OCI-LY7 (cell line): ENCODE measurements around the gene JAK1. TPM values are rescaled to one million over a fixed set of nuclear protein-coding genes. Genes with fewer than 3 reads are reported as not detected.

Experiments used
- BruUV-seq: library from RNA; stranded (reverse); fragments of 400-500 nt; replicated peaks from 2 replicates; lab custom pipeline; 2021; lab: Mats Ljungman, UMichigan
- CTCF ChIA-PET: fragments of 300-600 bp; sonication (Branson Sonifier 250); formaldehyde crosslinking; loops from one replicate; lab custom pipeline; 2022; ENCODE audit warnings: antibody characterized with exemption; ENCODE audit not compliant: unreplicated experiment; lab: Charles Lee
- POLR2A ChIA-PET: fragments of 300-600 bp; sonication (Branson Sonifier 250); formaldehyde crosslinking; loops from one replicate; lab custom pipeline; 2022; ENCODE audit warnings: antibody characterized with exemption; lab: Charles Lee
- DNase-seq: peaks from one replicate; pipeline ENCODE4 v3.0.0-alpha.2; 2015; ENCODE audit warnings: low spot score
- H2AFZ ChIP-seq: fragments of 200-600 bp; sonication (generic), shearing (Covaris generic); 2 replicates; pipeline ENCODE4 v1.6.1; 2014; ENCODE audit warnings: mild to moderate bottlenecking, antibody characterized with exemption, low read length, moderate library complexity
- H3K27ac ChIP-seq: fragments of 200-600 bp; sonication (generic); 2 replicates; pipeline ENCODE4 v1.5.1; 2014; ENCODE audit warnings: mixed run types, low read depth, mild to moderate bottlenecking, moderate library complexity, low read length, inconsistent platforms; ENCODE audit not compliant: poor library complexity, severe bottlenecking
- H3K36me3 ChIP-seq: fragments of 200-600 bp; sonication (generic); 2 replicates; pipeline ENCODE4 v1.6.1; 2014; ENCODE audit warnings: mild to moderate bottlenecking, antibody characterized with exemption, low read length, moderate library complexity, mixed read lengths; ENCODE audit not compliant: insufficient read depth
- H3K4me1 ChIP-seq: fragments of 200-600 bp; sonication (generic); 2 replicates; pipeline ENCODE4 v1.5.1; 2014; ENCODE audit warnings: mild to moderate bottlenecking, low read length; ENCODE audit not compliant: insufficient read depth, poor library complexity, severe bottlenecking
- H3K4me2 ChIP-seq: fragments of 200-600 bp; sonication (generic); 2 replicates; pipeline ENCODE4 v1.6.1; 2014; ENCODE audit warnings: mild to moderate bottlenecking, low read length
- H3K4me3 ChIP-seq: fragments of 200-600 bp; sonication (generic); 2 replicates; pipeline ENCODE4 v1.5.1; 2014; ENCODE audit warnings: mild to moderate bottlenecking, low read depth, low read length; ENCODE audit not compliant: poor library complexity, severe bottlenecking
- H3K79me2 ChIP-seq: fragments of 200-600 bp; sonication (generic); 2 replicates; pipeline ENCODE4 v1.6.1; 2016; ENCODE audit warnings: low read depth, mild to moderate bottlenecking, low read length, moderate library complexity, mixed read lengths; ENCODE audit not compliant: insufficient read depth
- H3K9me2 ChIP-seq: fragments of 200-600 bp; sonication (generic); 2 replicates; pipeline ENCODE4 v1.6.1; 2016; ENCODE audit warnings: mild to moderate bottlenecking, low read length, mixed read lengths; ENCODE audit not compliant: insufficient read depth
- H3K9me3 ChIP-seq: fragments of 200-600 bp; sonication (generic); 2 replicates; pipeline ENCODE4 v1.6.1; 2014; ENCODE audit warnings: mild to moderate bottlenecking, mixed run types, low read length, mixed read lengths
- H4K20me1 ChIP-seq: fragments of 200-600 bp; sonication (generic); 2 replicates; pipeline ENCODE4 v1.6.1; 2014; ENCODE audit warnings: mild to moderate bottlenecking, antibody characterized with exemption, low read length, moderate library complexity, mixed read lengths; ENCODE audit not compliant: insufficient read depth
- EZH2phosphoT487 ChIP-seq: fragments of 200-600 bp; sonication (generic); IDR thresholded peaks from 2 replicates; pipeline ENCODE4 v1.6.1; 2018; ENCODE audit warnings: low read depth, borderline replicate concordance, mild to moderate bottlenecking, mixed run types, antibody characterized with exemption, low read length, moderate library complexity, mixed read lengths
- intact Hi-C: fragments of 100-400 bp; cut with micrococcal nuclease; formaldehyde crosslinking; loops from one replicate; pipeline ENCODE4 v1.10.0; 2022; ENCODE audit not compliant: unreplicated experiment
- total RNA-seq, 2 experiments: library from RNA; depleted of rRNA in 1 of 2; stranded (reverse); fragments of >200 nt in 1 of 2; shearing (Covaris generic) in 1 of 2; gene quantifications; 2 replicates each; pipeline ENCODE4 v1.2.3, GENCODE V29; 2014 to 2022
- TF ChIP-seq, protein P1 (sequence below): fragments of 200-600 bp; sonication (generic); conservative IDR thresholded peaks from 2 replicates; pipeline ENCODE4 v1.5.1; 2014; ENCODE audit warnings: mild to moderate bottlenecking, antibody characterized with exemption, low read length, moderate library complexity, mixed read lengths

JAK1 gene
- total RNA-seq, 2 experiments from 2014 or later: 72.6 to 86.8 TPM

DNA sequence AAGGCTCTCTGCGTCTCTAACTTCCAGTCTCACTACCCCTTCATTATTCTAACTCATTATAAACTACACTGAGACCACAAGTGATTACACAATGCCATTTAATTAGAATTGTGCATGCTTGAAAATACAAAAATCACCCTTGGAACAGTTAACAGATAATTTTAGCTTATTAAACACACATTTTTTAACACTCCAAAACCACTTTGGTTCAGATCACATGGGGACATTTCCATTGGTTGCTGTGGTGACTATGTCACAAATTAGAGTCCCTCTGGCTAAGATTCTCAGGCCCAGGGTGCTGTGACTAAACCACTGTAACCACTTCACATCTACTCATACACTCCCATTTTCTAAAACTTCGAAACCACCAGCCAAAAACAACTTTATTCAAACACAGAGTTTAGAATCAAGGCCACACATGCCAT, 43.0 kb downstream of the JAK1 start:
- ChIA-PET POLR2A (interaction anchor here (1.0 to 2.7 kb wide), 5 partner anchors 9 to 25 kb away, joined by 3 to 7 read pairs (median 6); no protein-coding TSS in a partner anchor), CTCF (no interaction called here)
- DNase-seq: no peak
- peaks cover 85% of the 10 kb centered on the region for H3K79me2 ChIP-seq
- H3K9me2 ChIP-seq: no peaks in the 10 kb centered on the region
- no peak overlapping the region for H3K4me2 ChIP-seq
- no peak overlapping the region for H3K27ac ChIP-seq
- intact Hi-C loops: no loop called here
- peaks cover 7% of the 10 kb centered on the region for H3K4me1 ChIP-seq
- no peaks in the 10 kb centered on the region for H3K36me3 ChIP-seq
- peaks cover 51% of the 10 kb centered on the region for H4K20me1 ChIP-seq
- TF ChIP-seq EZH2phosphoT487: no peak
- TF ChIP-seq, protein P1, sequence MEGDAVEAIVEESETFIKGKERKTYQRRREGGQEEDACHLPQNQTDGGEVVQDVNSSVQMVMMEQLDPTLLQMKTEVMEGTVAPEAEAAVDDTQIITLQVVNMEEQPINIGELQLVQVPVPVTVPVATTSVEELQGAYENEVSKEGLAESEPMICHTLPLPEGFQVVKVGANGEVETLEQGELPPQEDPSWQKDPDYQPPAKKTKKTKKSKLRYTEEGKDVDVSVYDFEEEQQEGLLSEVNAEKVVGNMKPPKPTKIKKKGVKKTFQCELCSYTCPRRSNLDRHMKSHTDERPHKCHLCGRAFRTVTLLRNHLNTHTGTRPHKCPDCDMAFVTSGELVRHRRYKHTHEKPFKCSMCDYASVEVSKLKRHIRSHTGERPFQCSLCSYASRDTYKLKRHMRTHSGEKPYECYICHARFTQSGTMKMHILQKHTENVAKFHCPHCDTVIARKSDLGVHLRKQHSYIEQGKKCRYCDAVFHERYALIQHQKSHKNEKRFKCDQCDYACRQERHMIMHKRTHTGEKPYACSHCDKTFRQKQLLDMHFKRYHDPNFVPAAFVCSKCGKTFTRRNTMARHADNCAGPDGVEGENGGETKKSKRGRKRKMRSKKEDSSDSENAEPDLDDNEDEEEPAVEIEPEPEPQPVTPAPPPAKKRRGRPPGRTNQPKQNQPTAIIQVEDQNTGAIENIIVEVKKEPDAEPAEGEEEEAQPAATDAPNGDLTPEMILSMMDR: no peak
- no peak overlapping the region for H3K4me3 ChIP-seq
- no TSS peak for BruUV-seq
- H2AFZ ChIP-seq: no peak overlapping the region
- no peaks in the 10 kb centered on the region for H3K9me3 ChIP-seq

DNA sequence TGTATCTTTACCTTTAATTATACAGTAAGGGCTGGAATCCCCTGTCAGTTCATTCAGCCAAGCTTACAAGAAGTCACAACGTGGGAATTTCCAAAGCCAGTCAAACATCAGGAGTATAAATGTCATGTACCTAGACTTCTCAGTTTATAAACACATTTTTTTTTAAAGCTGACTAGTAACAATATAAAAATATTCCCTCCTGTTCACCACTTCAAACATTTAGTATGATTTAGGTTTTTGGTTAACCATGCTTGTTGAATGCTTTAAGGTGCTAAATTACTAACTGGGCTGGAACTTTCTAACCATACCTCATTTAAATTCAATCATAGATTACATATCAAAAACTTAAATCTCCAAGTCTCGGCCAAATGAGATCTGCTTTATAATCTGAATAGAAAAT, 44.0 kb downstream of the JAK1 start:
- intact Hi-C loops: no loop called here
- Histone ChIP-seq H3K4me2 (no peak overlapping the region), H3K9me3 (no peaks in the 10 kb centered on the region), H4K20me1 (peaks cover 53% of the 10 kb centered on the region), H3K9me2 (no peaks in the 10 kb centered on the region), H3K4me3 (no peak overlapping the region), H3K36me3 (no peaks in the 10 kb centered on the region), H2AFZ (no peak overlapping the region), H3K27ac (no peak overlapping the region), H3K79me2 (peaks cover 82% of the 10 kb centered on the region), H3K4me1 (peaks cover 7% of the 10 kb centered on the region)
- TF ChIP-seq, protein P1: no peak
- no peak for TF ChIP-seq EZH2phosphoT487
- no TSS peak for BruUV-seq
- ChIA-PET CTCF (no interaction called here), POLR2A (interaction anchor here (0.6 to 2.7 kb wide), 11 partner anchors 10 to 210 kb away, joined by 3 to 7 read pairs (median 5); no protein-coding TSS in a partner anchor)
- DNase-seq: no peak

DNA sequence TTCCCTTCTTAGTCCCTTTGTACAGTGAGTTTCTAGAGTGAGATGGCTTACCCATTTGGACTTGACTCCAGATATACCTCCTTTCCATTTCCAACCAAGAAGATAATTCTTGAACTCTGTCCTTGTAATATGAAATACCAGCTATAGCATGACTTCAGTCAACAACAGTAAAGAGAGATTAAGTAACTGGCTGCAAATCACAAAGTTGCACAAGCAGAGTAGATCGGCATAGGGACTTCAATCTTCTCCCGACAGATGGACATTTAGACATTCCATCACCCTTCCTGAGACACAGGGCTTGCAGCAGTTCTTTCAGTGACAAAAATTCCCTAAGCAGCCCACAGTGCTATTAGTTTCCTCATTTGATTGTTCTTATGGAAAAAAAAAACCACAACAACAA, 44.6 kb downstream of the JAK1 start:
- no peaks in the 10 kb centered on the region for H3K9me3 ChIP-seq
- H3K79me2 ChIP-seq: peaks cover 82% of the 10 kb centered on the region; the same call in 1 of the 2 replicates
- no peaks in the 10 kb centered on the region for H3K9me2 ChIP-seq
- H3K27ac ChIP-seq: no peak overlapping the region
- no peak overlapping the region for H3K4me2 ChIP-seq
- H4K20me1 ChIP-seq: peaks cover 57% of the 10 kb centered on the region
- no TSS peak for BruUV-seq
- no peak for TF ChIP-seq EZH2phosphoT487
- TF ChIP-seq, protein P1: no peak
- ChIA-PET POLR2A (interaction anchor here (0.6 to 2.7 kb wide), 5 partner anchors 12 to 89 kb away, joined by 3 to 7 read pairs (median 5); no protein-coding TSS in a partner anchor), CTCF (no interaction called here)
- H3K4me1 ChIP-seq: peaks cover 13% of the 10 kb centered on the region
- DNase-seq: no peak
- intact Hi-C loops: no loop called here
- H2AFZ ChIP-seq: no peak overlapping the region
- no peaks in the 10 kb centered on the region for H3K36me3 ChIP-seq
- no peak overlapping the region for H3K4me3 ChIP-seq
